ENCODE data around the gene SLC4A5.

The SLC4A5 gene

DNA sequence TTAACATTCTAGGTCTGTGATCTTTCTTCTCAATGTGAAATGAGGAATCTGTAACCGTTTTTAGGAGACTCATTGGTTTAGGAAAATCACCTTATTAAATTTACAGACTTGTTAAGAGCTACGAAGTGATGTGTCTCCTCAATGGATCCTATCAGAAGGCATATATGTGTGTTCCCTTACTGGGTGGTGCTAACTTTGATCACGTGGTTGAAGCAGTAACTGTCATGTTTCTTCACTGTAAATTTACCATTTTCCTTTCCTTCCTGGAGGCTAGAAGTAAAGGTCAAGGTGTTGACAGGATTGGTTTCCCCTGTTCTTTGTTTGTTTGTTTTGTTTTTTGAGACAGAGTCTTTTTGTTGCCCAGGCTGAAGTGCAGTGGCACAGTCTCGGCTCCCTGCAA, 146.2 kb downstream of the SLC4A5 start (continued):
- TF ChIP-seq, protein P1, sequence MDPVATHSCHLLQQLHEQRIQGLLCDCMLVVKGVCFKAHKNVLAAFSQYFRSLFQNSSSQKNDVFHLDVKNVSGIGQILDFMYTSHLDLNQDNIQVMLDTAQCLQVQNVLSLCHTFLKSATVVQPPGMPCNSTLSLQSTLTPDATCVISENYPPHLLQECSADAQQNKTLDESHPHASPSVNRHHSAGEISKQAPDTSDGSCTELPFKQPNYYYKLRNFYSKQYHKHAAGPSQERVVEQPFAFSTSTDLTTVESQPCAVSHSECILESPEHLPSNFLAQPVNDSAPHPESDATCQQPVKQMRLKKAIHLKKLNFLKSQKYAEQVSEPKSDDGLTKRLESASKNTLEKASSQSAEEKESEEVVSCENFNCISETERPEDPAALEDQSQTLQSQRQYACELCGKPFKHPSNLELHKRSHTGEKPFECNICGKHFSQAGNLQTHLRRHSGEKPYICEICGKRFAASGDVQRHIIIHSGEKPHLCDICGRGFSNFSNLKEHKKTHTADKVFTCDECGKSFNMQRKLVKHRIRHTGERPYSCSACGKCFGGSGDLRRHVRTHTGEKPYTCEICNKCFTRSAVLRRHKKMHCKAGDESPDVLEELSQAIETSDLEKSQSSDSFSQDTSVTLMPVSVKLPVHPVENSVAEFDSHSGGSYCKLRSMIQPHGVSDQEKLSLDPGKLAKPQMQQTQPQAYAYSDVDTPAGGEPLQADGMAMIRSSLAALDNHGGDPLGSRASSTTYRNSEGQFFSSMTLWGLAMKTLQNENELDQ (tag by site-specific recombination; IDR thresholded peaks at IDR 0.05; ENCODE audit: low read depth) = no peak
- no peak for TF ChIP-seq ZFP37 (tag by site-specific recombination; IDR thresholded peaks at IDR 0.05)
- TF ChIP-seq ZNF404 (tag by site-specific recombination; IDR thresholded peaks at IDR 0.05) = no peak
- TF ChIP-seq, protein P2, sequence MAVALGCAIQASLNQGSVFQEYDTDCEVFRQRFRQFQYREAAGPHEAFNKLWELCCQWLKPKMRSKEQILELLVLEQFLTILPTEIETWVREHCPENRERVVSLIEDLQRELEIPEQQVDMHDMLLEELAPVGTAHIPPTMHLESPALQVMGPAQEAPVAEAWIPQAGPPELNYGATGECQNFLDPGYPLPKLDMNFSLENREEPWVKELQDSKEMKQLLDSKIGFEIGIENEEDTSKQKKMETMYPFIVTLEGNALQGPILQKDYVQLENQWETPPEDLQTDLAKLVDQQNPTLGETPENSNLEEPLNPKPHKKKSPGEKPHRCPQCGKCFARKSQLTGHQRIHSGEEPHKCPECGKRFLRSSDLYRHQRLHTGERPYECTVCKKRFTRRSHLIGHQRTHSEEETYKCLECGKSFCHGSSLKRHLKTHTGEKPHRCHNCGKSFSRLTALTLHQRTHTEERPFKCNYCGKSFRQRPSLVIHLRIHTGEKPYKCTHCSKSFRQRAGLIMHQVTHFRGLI (tag by site-specific recombination; IDR thresholded peaks at IDR 0.05) = no peak
- no peak for TF ChIP-seq ZNF776 (tag by site-specific recombination; IDR thresholded peaks at IDR 0.05; ENCODE audit: borderline replicate concordance)
- no peak for TF ChIP-seq ZNF747 (tag by site-specific recombination; IDR thresholded peaks at IDR 0.05)
- TF ChIP-seq KLF8 (tag by site-specific recombination; IDR thresholded peaks at IDR 0.05) = no peak
- TF ChIP-seq ZNF48 (tag by site-specific recombination; IDR thresholded peaks at IDR 0.05) = no peak
- no peak for TF ChIP-seq ZNF202 (tag by site-specific recombination; IDR thresholded peaks at IDR 0.05; ENCODE audit: borderline replicate concordance)
- TF ChIP-seq ZNF19 (tag by site-specific recombination; IDR thresholded peaks at IDR 0.05; ENCODE audit: low read depth) = no peak
- TF ChIP-seq OSR2 (tag by site-specific recombination; IDR thresholded peaks at IDR 0.05) = no peak
- TF ChIP-seq, protein P3, sequence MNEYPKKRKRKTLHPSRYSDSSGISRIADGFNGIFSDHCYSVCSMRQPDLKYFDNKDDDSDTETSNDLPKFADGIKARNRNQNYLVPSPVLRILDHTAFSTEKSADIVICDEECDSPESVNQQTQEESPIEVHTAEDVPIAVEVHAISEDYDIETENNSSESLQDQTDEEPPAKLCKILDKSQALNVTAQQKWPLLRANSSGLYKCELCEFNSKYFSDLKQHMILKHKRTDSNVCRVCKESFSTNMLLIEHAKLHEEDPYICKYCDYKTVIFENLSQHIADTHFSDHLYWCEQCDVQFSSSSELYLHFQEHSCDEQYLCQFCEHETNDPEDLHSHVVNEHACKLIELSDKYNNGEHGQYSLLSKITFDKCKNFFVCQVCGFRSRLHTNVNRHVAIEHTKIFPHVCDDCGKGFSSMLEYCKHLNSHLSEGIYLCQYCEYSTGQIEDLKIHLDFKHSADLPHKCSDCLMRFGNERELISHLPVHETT (tag by site-specific recombination; IDR thresholded peaks at IDR 0.05) = no peak

DNA sequence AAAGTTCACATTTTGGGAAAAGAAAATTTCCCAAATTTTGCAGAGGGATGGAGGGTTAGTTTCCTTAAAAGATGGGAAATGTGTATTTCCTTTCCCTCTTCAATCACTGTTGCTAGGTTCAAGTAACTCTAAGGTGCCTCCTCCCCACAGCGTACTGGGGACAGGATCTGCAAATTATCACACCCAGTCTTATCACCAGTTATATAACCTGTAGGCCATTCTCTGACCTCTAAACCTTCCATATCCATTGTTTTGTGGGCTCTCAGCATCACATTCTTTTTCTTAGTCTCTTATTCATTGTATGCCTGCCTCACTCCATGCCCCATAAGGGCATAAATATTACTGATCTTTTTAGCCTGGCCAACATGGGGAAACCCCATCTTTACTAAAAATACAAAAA, 148.4 kb downstream of the SLC4A5 start:
- Histone ChIP-seq H3K36me3 (ENCODE audit: control insufficient read depth in 2 of 2, insufficient read depth in 1 of 2, low read length in 2 of 2) (no peaks in the 10 kb centered on the region), H3K9me3 (ENCODE audit: control insufficient read depth, insufficient read depth, low read depth, low read length) (no peaks in the 10 kb centered on the region), H3K27ac (ENCODE audit: extremely low read depth, low read depth, low read length) (no peak overlapping the region), H3K4me1 (ENCODE audit: control insufficient read depth, insufficient read depth, low read length) (no peaks in the 10 kb centered on the region), H3K4me3 (ENCODE audit: low read depth, low read length) (no peak overlapping the region)
- POLR2A ChIA-PET = no interaction called here
- CTCF ChIA-PET = no interaction called here
- no peak for TF ChIP-seq GLI2 (tag by site-specific recombination; IDR thresholded peaks at IDR 0.05; ENCODE audit: borderline replicate concordance, low read depth)
- no peak for TF ChIP-seq ZBTB20 (tag by site-specific recombination; IDR thresholded peaks at IDR 0.05)
- TF ChIP-seq ZNF426 (tag by site-specific recombination; IDR thresholded peaks at IDR 0.05) = no peak
- TF ChIP-seq, protein P4, sequence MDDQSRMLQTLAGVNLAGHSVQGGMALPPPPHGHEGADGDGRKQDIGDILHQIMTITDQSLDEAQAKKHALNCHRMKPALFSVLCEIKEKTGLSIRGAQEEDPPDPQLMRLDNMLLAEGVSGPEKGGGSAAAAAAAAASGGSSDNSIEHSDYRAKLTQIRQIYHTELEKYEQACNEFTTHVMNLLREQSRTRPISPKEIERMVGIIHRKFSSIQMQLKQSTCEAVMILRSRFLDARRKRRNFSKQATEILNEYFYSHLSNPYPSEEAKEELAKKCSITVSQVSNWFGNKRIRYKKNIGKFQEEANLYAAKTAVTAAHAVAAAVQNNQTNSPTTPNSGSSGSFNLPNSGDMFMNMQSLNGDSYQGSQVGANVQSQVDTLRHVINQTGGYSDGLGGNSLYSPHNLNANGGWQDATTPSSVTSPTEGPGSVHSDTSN (CRISPR knock-in tag; IDR thresholded peaks at IDR 0.05) = no peak
- no peak for TF ChIP-seq ZSCAN30 (tag by site-specific recombination; IDR thresholded peaks at IDR 0.05)
- no peak for TF ChIP-seq HOXC10 (CRISPR knock-in tag; IDR thresholded peaks at IDR 0.05)
- no peak for TF ChIP-seq GLI4 (tag by site-specific recombination; IDR thresholded peaks at IDR 0.05)
- TF ChIP-seq, protein P5, sequence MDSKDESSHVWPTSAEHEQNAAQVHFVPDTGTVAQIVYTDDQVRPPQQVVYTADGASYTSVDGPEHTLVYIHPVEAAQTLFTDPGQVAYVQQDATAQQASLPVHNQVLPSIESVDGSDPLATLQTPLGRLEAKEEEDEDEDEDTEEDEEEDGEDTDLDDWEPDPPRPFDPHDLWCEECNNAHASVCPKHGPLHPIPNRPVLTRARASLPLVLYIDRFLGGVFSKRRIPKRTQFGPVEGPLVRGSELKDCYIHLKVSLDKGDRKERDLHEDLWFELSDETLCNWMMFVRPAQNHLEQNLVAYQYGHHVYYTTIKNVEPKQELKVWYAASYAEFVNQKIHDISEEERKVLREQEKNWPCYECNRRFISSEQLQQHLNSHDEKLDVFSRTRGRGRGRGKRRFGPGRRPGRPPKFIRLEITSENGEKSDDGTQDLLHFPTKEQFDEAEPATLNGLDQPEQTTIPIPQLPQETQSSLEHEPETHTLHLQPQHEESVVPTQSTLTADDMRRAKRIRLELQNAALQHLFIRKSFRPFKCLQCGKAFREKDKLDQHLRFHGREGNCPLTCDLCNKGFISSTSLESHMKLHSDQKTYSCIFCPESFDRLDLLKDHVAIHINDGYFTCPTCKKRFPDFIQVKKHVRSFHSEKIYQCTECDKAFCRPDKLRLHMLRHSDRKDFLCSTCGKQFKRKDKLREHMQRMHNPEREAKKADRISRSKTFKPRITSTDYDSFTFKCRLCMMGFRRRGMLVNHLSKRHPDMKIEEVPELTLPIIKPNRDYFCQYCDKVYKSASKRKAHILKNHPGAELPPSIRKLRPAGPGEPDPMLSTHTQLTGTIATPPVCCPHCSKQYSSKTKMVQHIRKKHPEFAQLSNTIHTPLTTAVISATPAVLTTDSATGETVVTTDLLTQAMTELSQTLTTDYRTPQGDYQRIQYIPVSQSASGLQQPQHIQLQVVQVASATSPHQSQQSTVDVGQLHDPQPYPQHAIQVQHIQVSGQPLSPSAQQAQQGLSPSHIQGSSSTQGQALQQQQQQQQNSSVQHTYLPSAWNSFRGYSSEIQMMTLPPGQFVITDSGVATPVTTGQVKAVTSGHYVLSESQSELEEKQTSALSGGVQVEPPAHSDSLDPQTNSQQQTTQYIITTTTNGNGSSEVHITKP (tag by site-specific recombination; IDR thresholded peaks at IDR 0.05) = no peak
- TF ChIP-seq ZNF16 (tag by site-specific recombination; IDR thresholded peaks at IDR 0.05; ENCODE audit: low read depth) = no peak
- TF ChIP-seq, protein P6, sequence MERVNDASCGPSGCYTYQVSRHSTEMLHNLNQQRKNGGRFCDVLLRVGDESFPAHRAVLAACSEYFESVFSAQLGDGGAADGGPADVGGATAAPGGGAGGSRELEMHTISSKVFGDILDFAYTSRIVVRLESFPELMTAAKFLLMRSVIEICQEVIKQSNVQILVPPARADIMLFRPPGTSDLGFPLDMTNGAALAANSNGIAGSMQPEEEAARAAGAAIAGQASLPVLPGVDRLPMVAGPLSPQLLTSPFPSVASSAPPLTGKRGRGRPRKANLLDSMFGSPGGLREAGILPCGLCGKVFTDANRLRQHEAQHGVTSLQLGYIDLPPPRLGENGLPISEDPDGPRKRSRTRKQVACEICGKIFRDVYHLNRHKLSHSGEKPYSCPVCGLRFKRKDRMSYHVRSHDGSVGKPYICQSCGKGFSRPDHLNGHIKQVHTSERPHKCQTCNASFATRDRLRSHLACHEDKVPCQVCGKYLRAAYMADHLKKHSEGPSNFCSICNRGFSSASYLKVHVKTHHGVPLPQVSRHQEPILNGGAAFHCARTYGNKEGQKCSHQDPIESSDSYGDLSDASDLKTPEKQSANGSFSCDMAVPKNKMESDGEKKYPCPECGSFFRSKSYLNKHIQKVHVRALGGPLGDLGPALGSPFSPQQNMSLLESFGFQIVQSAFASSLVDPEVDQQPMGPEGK (tag by site-specific recombination; IDR thresholded peaks at IDR 0.05) = no peak
- TF ChIP-seq ZNF610 (tag by site-specific recombination; IDR thresholded peaks at IDR 0.05; ENCODE audit: borderline replicate concordance) = no peak
- TF ChIP-seq HOXD13 (CRISPR knock-in tag; IDR thresholded peaks at IDR 0.05; ENCODE audit: borderline replicate concordance) = no peak
- TF ChIP-seq KLF7 (tag by site-specific recombination; IDR thresholded peaks at IDR 0.05; ENCODE audit: borderline replicate concordance) = no peak
- no peak for TF ChIP-seq ZNF311 (tag by site-specific recombination; IDR thresholded peaks at IDR 0.05; ENCODE audit: borderline replicate concordance)

Data from HEK293 (cell line).